HG03066 (cell line): Measurements from ENCODE around the gene PABPC1L.

Experiments
- ATAC-seq: cut with Tn5 transposase; IDR thresholded peaks from one replicate; pipeline ENCODE4 v1.9.1; 2021; ENCODE audit warnings: low read depth; ENCODE audit not compliant: unreplicated experiment

The PABPC1L gene

GRCh38 chr20:44897133-44897532 lies 12.7 kb upstream of the PABPC1L start:
- ATAC-seq = no peak

GRCh38 chr20:44900231-44900854 lies 9.5 kb upstream of the PABPC1L start:
- no peak for ATAC-seq

- ATAC-seq = no peak
These were observed 7.9 kb upstream of the PABPC1L start for GRCh38 chr20:44901974-44902373.

- no peak for ATAC-seq
These were observed 5.5 kb upstream of the PABPC1L start for GRCh38 chr20:44904377-44904776.

- ATAC-seq = no peak
These were observed 631 bp upstream of the PABPC1L start for GRCh38 chr20:44908987-44909871.

GRCh38 chr20:44910690-44911262 lies 916 bp downstream of the PABPC1L start:
- no peak for ATAC-seq

- ATAC-seq = no peak
These were observed 1.5 kb downstream of the PABPC1L start for GRCh38 chr20:44911264-44911921.

- no peak for ATAC-seq
These were observed 2.3 kb downstream of the PABPC1L start for GRCh38 chr20:44912189-44912588.

- no peak for ATAC-seq
These were observed 5.1 kb downstream of the PABPC1L start for GRCh38 chr20:44914924-44915323.

- ATAC-seq = no peak
These were observed 6.7 kb downstream of the PABPC1L start for GRCh38 chr20:44916586-44916985.

GRCh38 chr20:44917399-44917798 lies 7.5 kb downstream of the PABPC1L start:
- no peak for ATAC-seq

- ATAC-seq = no peak
These were observed 8.5 kb downstream of the PABPC1L start for GRCh38 chr20:44918342-44918741.

GRCh38 chr20:44918761-44919160 lies 8.9 kb downstream of the PABPC1L start:
- ATAC-seq = no peak

GRCh38 chr20:44921447-44921846 lies 11.6 kb downstream of the PABPC1L start:
- ATAC-seq = no peak

GRCh38 chr20:44924541-44924940 lies 14.7 kb downstream of the PABPC1L start:
- no peak for ATAC-seq

GRCh38 chr20:44928595-44928994 lies 18.7 kb downstream of the PABPC1L start:
- ATAC-seq = no peak

GRCh38 chr20:44930517-44931168 lies 20.8 kb downstream of the PABPC1L start:
- ATAC-seq = no peak

- ATAC-seq = no peak
These were observed 22.1 kb downstream of the PABPC1L start for GRCh38 chr20:44931911-44932310.

- no peak for ATAC-seq
These were observed 23.1 kb downstream of the PABPC1L start for GRCh38 chr20:44932916-44933315.

GRCh38 chr20:44936510-44936909 lies 26.6 kb downstream of the PABPC1L start:
- ATAC-seq = no peak

- ATAC-seq = no peak
These were observed 28.8 kb downstream of the PABPC1L start for GRCh38 chr20:44938637-44939036.
